Sigmoid colon (tissue), 7 donors: ENCODE data around the gene PTPRD. TPM values are rescaled to one million over a fixed set of nuclear protein-coding genes. Genes with fewer than 3 reads are reported as not detected.

ENCODE experiments used
- DNase-seq: peaks from one replicate; pipeline ENCODE4 v3.0.0-alpha.2; 2019
- H3K27ac ChIP-seq, 4 donors: fragments of 200-600 bp; sonication (generic); one replicate each; pipeline ENCODE4 v1.5.1; 2016 to 2019; ENCODE audit warnings: mild to moderate bottlenecking in 1 of 4
- H3K27me3 ChIP-seq, 3 donors: fragments of 200-600 bp; sonication (generic); one replicate each; pipeline ENCODE4 v1.5.1; 2019; ENCODE audit warnings: mild to moderate bottlenecking in 1 of 3
- H3K36me3 ChIP-seq, 4 donors: fragments of 200-600 bp; sonication (generic); one replicate each; pipeline ENCODE4 v1.5.1; 2016 to 2019
- H3K4me1 ChIP-seq, 4 donors: fragments of 200-600 bp; sonication (generic); one replicate each; pipeline ENCODE4 v1.5.1; 2017 to 2019
- H3K4me3 ChIP-seq, 4 donors: fragments of 200-600 bp; sonication (generic); one replicate each; pipeline ENCODE4 v1.5.1; 2017 to 2019; ENCODE audit warnings: mild to moderate bottlenecking in 2 of 4, moderate library complexity in 1 of 4
- H3K9me3 ChIP-seq, 4 donors: fragments of 200-600 bp in 3 of 4; sonication (generic) in 3 of 4; one replicate each; pipeline versions ENCODE4 v1.5.1 to v1.6.1; 2013 to 2019
- CTCF ChIP-seq, 4 experiments: fragments of 450-650 bp in 3 of 4; fragments of 200-600 bp in 1 of 4; IDR thresholded peaks; one replicate each; pipeline ENCODE4 v1.5.1; 2016 to 2019; ENCODE audit warnings: antibody characterized with exemption in 4 of 4, mild to moderate bottlenecking in 3 of 4, moderate library complexity in 2 of 4
- EP300 ChIP-seq, 4 donors: sonication (generic); formaldehyde crosslinking; IDR thresholded peaks; one replicate each; pipeline ENCODE4 v1.6.1; 2017; ENCODE audit warnings: antibody characterized with exemption in 4 of 4
- POLR2A ChIP-seq, 2 donors: fragments of 450-650 bp; IDR thresholded peaks; one replicate each; pipeline ENCODE4 v1.6.1; 2016; ENCODE audit warnings: antibody characterized with exemption in 2 of 2, mild to moderate bottlenecking in 2 of 2, moderate library complexity in 2 of 2
- POLR2AphosphoS5 ChIP-seq, 4 donors: sonication (generic); formaldehyde crosslinking; IDR thresholded peaks; one replicate each; pipeline ENCODE4 v1.6.1; 2017; ENCODE audit warnings: antibody characterized with exemption in 4 of 4
- WGBS, 2 donors: extraction: QIAGEN DNeasy Blood & Tissue Kit; methylation state at CpG; one replicate each; pipeline ENCODE4 v1.1.7; 2013; 5-methylcytosine and 5-hydroxymethylcytosine counted together
- intact Hi-C: fragments of 100-400 bp; cut with DNase I; formaldehyde crosslinking; loops from one replicate; pipeline ENCODE4 v1.15.1; 2023
- polyA plus RNA-seq, 3 donors: library from polyadenylated mRNA; stranded (reverse); fragments of 200-250 nt; gene quantifications; one replicate each; pipeline ENCODE4 v1.2.3, GENCODE V29; 2013
- total RNA-seq, 4 donors: library from RNA; depleted of rRNA; stranded (reverse); fragments of >200 nt; gene quantifications; one replicate each; pipeline ENCODE4 v1.1.0, GENCODE V29; 2016
- donor health status: healthy with polysubstance abuse.
- donor health status: Bipolar disorder and iron deficiency.
- donor health status: healthy.

Gene PTPRD
- total and polyA plus RNA-seq, 7 donors = 1.2 to 18.3 (median 6.3) TPM

GRCh38 chr9:8783941-8784340, 1828.9 kb downstream of the PTPRD start:
- Histone ChIP-seq H3K27ac (no peak overlapping the region), H3K36me3 (no peaks in the 10 kb centered on the region), H3K4me1 (no peaks in the 10 kb centered on the region), H3K27me3 (no peaks in the 10 kb centered on the region), H3K4me3 (no peak overlapping the region), H3K9me3 (no peaks in the 10 kb centered on the region)
- intact Hi-C loops = no loop called here
- 76 to 78% methylated on average over 6 of the region's 6 CpGs for WGBS, 2 donors
- DNase-seq = no peak
- no peak for TF ChIP-seq POLR2A (IDR thresholded peaks at IDR 0.05)

- 94 to 95% methylated on average over 5 of the region's 5 CpGs for WGBS, 2 donors
- no peaks in the 10 kb centered on the region for H3K27me3 ChIP-seq
- intact Hi-C loops = no loop called here
- no peaks in the 10 kb centered on the region for H3K4me1 ChIP-seq
- no peaks in the 10 kb centered on the region for H3K36me3 ChIP-seq
- no peaks in the 10 kb centered on the region for H3K9me3 ChIP-seq
- no peak overlapping the region for H3K4me3 ChIP-seq
- DNase-seq = no peak
- H3K27ac ChIP-seq = no peak overlapping the region
- TF ChIP-seq CTCF (IDR thresholded peaks at IDR 0.05) (no peak), POLR2A (IDR thresholded peaks at IDR 0.05) (no peak), EP300 (IDR thresholded peaks at IDR 0.05) (no peak), POLR2AphosphoS5 (IDR thresholded peaks at IDR 0.05) (no peak)
These were observed 1830.6 kb downstream of the PTPRD start for GRCh38 chr9:8782237-8782636.

- Histone ChIP-seq H3K9me3 (no peaks in the 10 kb centered on the region), H3K27ac (no peak overlapping the region), H3K4me3 (no peak overlapping the region), H3K36me3 (no peaks in the 10 kb centered on the region), H3K27me3 (no peaks in the 10 kb centered on the region), H3K4me1 (no peaks in the 10 kb centered on the region)
- TF ChIP-seq POLR2AphosphoS5 (IDR thresholded peaks at IDR 0.05) = no peak
- TF ChIP-seq CTCF (IDR thresholded peaks at IDR 0.05) = no peak
- TF ChIP-seq POLR2A (IDR thresholded peaks at IDR 0.05) = no peak
- no peak for TF ChIP-seq EP300 (IDR thresholded peaks at IDR 0.05)
- 73 to 76% methylated on average over 1 of the region's 1 CpG for WGBS, 2 donors
- intact Hi-C loops = no loop called here
- DNase-seq = no peak
These were observed 1831.3 kb downstream of the PTPRD start for GRCh38 chr9:8781458-8781857.

GRCh38 chr9:8780386-8780785, 1832.4 kb downstream of the PTPRD start:
- WGBS, 2 donors = 79 to 93% methylated on average over 3 of the region's 3 CpGs
- intact Hi-C loops = no loop called here

GRCh38 chr9:8779478-8779877, 1833.3 kb downstream of the PTPRD start:
- Histone ChIP-seq H3K9me3 (no peaks in the 10 kb centered on the region), H3K36me3 (no peaks in the 10 kb centered on the region), H3K27ac (no peak overlapping the region), H3K4me3 (no peak overlapping the region), H3K4me1 (no peaks in the 10 kb centered on the region), H3K27me3 (no peaks in the 10 kb centered on the region)
- no peak for DNase-seq
- no peak for TF ChIP-seq CTCF (IDR thresholded peaks at IDR 0.05)
- intact Hi-C loops = no loop called here
- WGBS, 2 donors = 90 to 92% methylated on average over 4 of the region's 4 CpGs

More at GRCh38 chr9:8780386-8780785, 1832.4 kb downstream of the PTPRD start:
- no peak for DNase-seq
- Histone ChIP-seq H3K9me3 (no peaks in the 10 kb centered on the region), H3K27ac (no peak overlapping the region), H3K27me3 (no peaks in the 10 kb centered on the region), H3K4me3 (no peak overlapping the region), H3K36me3 (no peaks in the 10 kb centered on the region), H3K4me1 (no peaks in the 10 kb centered on the region)
- TF ChIP-seq POLR2AphosphoS5 (IDR thresholded peaks at IDR 0.05) = no peak
- TF ChIP-seq CTCF (IDR thresholded peaks at IDR 0.05) = no peak
- no peak for TF ChIP-seq EP300 (IDR thresholded peaks at IDR 0.05)
- no peak for TF ChIP-seq POLR2A (IDR thresholded peaks at IDR 0.05)
